Measurements from ENCODE around the gene TMED1.

DNA sequence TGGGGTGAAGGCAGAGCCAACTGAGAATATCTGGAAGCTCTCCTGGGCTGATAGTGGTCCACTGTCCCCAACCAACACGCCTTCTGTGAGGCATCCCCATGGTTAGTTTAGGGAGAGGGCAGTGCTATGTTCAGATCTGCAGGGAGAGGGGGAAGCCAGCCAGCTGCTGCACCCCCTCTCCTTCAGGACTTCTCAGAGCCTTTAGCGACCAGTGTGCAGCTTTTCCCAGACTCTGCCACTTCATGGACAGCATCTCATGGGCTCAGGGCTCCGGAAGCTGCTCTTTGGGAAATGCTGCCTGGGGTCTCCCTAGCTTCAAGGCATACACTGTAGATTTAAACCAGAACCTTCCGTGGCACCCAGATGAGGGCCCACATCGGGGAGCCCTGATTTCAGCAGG is 33.5 kb downstream of the TMED1 start:
- TF ChIP-seq CTCF (IDR thresholded peaks at IDR 0.05) (no peak), POLR2AphosphoS5 (IDR thresholded peaks at IDR 0.05) (no peak)
